GM18870 (cell line): ENCODE measurements around the gene MAP3K5.

Source experiments
- ATAC-seq: cut with Tn5 transposase; IDR thresholded peaks from one replicate; pipeline ENCODE4 v1.9.1; 2021; ENCODE audit warnings: moderate library complexity; ENCODE audit not compliant: unreplicated experiment

Gene MAP3K5

DNA sequence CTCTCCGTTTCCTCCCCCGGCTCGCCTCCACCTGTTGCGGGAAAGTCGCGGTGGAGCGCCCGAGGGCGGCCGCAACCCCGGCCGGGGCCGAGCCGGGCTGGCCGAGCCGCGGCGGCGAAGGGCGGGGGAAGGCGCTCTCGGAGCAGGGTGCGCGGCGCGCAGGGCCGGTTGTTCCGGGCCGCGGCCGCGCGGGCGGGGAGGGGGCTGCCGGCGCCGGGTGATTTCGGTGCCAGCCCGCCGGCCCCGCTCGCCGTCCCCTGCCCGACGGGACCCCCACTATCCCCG is 242.3 kb downstream of the MAP3K5 start:
- no peak for ATAC-seq

DNA sequence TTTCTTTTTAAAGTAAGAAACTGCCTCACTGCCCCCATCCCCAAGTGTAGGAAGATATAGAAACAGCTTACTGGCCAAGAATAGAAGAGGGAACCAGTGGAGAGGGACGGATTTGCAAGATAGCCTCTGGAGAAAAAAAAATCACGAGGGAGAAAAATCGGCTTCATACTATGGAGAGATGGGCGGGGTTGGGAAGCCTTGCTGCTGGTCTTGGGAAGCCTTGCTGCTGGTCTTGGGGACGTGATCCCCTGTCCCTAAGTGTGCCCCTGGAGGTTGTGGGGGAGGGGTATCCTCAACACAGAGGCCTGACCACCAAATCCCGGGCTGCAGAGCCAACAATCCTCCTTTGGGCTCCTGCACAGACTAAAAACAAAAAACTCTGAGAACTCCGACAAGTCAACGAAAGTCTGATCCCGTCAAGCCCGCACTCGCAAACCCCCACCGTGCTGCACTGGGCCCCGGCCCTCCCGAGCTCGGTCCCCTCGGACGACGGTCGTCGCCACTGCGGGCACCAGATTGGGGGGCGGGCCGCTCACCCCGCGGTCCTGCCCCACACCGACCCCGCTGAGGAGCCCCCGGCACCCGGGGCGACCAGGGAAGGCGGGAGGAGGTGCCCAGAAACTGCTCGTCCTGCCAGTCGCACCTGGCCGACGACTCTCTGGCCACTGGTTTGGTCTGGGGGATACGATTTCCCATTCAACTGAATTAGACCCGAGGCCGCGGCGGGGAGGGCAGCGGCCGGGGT is 242.8 kb downstream of the MAP3K5 start:
- ATAC-seq, result no peak

DNA sequence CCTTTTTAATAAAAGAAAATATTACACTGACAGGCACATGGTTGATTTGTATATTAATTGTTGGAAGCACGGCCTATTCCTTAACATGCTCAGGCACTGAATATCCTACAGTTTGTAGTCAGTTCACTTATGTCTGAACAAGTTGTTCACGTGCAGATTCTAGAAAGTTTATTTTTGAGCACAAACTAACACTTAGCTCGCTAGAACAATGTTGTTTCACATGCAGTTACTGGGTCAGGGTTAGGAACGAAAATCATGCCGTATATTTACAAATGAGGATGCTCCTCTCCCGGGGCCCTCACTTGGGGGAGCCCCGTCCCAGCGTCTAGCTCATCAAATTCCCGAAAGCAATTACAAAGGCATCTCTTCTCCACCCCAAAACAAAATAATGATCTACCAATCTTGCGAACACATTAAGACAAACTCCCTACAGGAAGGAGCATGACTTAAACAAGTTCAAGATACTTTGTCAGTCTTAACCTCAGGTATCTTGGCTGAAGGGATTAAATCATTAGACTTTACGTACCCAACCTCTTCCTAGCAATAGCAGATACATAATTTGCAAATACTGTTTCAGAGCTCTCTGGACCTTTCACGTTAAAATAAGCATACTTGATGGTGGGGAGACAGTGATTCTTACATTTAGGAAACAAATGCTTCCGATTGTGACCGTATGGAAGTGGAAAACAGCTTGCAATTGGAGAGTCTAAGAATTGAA is 243.5 kb downstream of the MAP3K5 start:
- no peak for ATAC-seq

DNA sequence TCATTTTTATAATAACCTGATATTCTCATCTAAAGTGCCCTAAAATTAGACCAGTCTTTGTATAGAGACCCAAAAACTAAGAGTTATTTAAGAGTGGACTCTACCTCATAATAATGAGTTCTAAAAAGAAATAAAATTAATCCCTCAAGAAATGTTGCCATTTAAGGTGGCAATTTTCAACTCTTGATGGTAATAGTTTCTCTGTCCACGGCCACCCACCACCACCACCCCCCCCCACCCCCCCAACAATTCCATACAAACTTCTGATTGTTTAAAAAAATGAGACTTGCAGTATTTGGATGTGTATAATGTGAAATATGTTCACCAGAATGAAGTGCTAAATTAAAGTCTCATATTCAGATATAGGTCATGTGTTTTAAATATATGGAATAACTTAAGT is 244.4 kb downstream of the MAP3K5 start:
- no peak for ATAC-seq

DNA sequence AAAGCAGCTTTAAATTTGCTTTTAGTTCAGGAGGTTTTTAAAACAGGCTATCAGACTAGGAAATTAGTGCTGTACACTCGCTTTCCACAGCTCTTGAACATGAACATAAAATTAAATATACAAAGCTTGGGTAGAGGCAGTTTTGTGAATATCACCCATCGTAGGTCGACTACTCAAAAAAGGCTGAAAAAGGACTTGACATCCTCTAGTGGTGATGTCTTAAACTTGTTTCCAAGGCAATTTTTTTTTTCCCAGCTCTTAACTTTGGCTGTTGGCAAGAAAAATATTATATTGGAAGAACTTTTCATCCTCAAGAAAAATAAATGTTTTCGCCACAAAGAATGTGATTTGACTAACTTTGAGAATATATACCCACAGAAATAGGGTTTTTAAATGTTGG is 244.9 kb downstream of the MAP3K5 start:
- ATAC-seq, result no peak

DNA sequence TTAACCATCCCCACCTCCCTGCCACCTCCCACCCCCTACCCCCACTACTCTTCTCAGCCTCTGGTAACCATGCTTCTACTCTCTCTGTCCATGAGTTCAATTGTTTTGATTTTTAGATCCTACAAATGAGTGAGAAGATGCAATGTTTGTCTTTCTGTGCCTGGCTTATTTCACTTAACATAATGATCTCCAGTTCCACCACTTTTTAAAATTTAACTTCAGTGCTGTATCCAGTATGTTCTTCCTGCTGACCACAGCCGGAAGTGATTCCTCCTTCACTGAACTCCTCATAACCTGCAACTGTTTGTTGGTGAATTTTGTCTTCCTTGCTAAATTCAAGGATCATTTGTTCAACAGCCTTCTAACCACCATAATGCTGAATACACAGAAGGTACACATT is 245.9 kb downstream of the MAP3K5 start:
- no peak for ATAC-seq

DNA sequence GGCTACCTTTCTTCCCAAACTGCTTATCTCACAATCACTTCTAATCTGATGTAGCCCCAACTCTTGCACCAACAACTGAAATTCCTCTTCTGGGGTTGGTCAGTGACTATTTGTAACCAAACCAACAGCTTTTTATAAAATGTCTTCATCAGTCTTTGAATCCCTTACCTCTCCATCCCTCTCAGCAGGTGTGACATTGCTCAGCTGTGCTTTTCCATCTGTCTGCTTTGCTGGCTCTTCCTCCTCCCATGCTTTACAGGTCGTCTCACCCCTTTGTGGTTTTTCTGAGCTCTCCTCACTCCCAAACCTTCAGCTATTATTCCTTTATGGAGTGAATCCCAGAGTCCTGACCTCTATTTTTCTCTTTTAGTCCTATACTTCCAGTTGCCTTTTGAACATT is 248.0 kb downstream of the MAP3K5 start:
- ATAC-seq, result no peak

DNA sequence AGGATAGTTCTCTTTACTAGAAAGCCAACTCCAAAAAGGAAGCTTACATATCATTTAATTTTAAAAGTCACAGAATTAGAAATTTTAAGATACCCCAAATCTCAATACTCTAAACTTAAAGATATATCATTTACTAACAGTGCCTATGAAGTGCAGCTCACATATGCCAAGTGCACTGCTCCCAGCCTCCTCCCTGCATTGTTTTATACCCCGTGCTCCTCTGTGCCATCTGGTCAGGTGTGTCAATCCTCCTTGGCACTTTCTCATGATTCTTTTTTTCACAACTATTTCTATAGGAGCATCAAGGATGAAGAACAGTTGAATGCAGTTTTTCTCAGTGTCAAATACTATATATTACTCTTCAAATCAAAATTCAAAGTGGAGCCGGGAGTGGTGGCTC is 250.9 kb downstream of the MAP3K5 start:
- no peak for ATAC-seq

DNA sequence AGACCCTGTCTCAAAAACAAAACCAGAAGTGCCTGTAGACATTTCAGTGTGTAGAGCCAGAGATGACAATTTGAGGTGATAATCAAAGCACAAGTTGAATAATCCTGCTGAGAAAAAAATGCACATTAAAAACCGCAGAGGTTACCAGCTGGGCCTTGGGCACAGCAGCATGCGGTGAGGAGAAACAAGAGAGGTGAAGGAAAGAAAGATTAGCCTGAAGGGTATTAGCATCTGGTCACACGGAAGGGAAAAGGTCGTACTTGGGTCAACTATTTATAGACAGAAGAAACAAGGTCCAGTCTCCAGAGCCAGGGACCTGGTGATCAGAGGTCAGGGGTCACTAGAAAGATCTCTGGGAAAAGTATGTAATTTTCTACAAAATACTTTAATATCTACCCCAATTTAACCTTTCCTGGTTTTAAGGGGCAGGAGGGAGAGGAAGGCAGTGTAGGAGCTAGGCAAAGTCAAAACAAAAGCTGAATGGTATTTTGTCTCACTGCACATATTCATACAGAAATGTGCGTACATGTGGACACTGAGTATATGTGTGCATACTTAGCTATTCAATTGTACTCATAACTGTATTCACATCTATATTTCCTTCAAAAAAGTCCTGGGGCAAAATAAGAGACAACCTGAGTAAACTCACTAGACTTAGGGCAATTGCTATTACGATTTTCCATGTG is 252.2 kb downstream of the MAP3K5 start:
- no peak for ATAC-seq

DNA sequence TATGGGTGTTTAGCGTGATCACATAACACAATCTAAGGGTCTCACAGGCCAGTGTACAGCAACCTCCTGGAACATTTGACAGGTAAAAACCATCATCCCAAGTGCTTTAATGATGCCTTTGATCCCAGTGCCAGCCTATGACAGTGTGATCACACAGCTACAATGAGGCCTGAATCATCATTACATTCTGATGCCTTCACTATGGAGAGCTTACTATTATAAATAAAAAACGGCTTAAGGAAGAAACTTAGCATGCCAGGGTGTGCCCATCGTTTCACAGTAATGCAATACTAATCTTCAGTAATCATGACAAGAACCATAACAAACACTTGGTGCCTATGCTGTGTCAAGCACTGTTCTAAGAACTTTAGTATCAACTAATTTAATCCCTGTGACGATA is 253.4 kb downstream of the MAP3K5 start:
- no peak for ATAC-seq

DNA sequence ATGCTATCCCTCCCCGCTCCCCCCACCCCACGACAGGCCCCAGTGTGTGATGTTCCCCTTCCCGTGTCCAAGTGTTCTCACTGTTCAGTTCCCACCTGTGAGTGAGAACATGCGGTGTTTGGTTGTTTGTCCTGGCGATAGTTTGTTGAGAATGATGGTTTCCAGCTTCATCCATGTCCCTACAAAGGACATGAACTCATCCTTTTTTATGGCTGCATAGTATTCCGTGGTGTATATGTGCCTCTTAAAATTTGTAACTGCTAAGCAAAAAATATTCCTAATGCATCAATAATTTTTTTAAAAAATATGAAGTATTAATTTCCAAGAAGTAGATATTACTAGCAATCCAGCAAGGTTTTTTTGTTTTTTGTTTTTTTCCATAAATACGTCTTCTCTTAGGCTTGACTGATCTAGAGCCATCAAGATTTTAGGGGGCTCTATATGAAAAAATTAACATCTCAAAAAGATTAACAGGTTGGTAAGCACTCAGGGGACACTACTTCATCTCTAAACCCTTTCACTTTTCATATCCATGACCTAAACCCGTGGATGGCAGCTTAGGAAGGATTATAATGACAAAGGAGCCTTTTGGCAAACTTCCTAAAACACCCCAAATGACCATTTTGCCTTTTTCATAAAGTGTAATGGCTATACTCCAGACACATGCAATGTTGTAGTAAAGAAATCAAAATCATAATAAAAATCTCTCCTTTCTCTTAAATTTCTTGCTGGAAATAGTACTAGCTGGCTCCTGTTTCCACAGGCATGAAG is 256.2 kb downstream of the MAP3K5 start:
- ATAC-seq, result no peak

DNA sequence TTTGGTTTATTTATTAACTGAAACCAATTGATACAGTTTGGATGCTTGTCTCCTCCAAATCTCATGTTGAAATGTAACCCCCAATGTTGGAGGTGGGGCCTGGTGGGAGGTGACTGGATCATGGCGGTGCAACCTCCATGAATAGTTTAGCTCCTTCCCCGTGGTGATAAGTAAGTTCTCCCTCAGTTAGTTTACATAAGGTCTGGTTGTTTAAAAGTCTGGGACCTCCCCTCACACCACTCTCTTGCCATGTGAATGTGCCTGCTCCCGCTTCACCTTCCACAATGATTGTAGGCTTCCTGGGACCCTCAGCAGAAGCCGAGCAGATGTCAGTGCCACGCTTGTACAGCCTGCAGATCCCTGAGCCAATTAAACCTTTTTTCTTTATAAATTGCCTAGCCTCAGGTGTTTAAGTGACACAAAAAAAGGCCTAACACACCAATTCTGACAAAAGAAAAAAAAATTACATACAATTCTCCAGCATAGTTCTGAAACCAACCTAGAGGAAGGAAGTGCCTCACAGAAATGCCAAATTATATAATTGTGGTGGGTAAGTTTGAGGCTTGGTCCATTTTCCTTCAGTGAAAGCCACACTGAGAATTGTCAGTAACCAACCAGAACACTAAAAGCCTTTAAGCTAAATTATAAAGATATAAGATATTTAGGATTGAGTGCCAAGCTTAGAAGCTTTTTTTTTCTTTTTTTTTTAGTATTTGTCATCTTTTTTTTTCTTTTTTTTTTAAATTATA is 257.1 kb downstream of the MAP3K5 start:
- ATAC-seq, result no peak

DNA sequence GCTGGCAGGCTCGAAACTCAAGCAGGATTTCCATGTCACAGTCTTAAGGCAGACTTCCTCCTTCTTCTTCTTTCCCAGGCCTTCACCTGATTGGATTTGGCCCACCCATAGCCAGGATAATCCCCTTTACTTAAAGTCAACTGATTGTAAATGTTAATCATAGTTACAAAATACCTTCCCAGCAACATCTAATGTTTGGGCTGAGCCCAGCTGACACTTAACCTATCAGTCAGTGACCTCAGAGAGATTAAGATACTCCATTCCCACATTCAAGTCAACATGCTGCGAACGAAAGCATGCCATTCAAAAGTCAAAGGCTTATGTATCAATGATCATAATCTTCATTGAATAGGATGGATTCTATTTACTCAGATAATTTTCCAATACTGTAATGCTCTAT is 258.0 kb downstream of the MAP3K5 start:
- ATAC-seq, result no peak

DNA sequence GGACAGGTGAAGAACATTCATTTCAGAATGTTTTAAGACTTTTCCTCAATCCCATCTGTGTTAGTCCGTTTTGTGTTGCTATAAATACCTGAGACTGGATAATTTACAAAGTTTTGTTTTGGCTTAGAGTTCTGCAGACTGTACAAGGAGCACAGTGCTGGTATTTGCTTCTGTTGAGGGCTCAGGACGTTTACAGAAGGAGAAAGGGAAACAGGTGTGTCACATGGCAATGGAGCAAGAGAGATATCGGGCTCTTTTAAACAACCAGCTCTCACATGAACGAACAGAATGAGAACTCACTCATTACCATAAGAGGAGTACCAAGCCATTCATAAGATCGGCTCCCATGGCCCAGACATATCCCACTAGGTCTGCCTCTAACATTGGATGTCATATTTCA is 258.8 kb downstream of the MAP3K5 start:
- no peak for ATAC-seq

DNA sequence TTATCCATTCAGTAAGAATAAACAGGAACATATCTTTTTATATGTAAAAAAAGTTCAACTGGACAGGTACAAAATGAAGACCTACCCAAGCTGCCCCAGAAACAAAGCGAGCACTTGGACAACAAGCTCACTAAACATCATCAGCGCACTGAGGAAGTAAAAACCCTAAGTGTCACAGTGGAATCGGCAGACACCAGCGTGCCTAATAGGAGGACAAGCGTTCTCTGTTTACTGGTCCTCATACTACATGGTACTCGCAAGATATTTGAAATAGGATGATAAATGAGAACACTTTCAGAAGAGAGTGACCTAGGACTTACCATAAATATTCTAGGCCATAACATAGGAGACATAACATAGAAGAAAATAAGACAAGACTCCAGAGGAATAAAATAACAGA is 260.2 kb downstream of the MAP3K5 start:
- ATAC-seq, result no peak

DNA sequence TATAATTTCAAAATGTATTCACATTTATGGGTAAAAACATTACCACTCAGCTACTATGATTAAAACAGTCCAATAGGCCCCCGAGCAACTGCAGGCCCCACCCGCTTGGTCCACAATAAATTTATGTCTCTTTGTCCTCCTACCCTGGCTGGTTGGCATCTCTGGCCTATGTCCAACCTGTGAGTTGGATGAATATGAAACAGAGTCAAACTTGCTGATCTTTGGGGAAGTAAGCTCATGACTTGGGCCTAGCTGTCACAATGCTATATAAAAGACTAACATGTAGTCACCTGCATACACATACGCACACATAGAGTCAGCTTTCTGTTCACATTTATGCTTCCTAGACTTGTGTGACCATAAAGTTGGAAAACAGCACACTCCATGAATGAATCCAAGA is 262.6 kb downstream of the MAP3K5 start:
- ATAC-seq, result no peak

DNA sequence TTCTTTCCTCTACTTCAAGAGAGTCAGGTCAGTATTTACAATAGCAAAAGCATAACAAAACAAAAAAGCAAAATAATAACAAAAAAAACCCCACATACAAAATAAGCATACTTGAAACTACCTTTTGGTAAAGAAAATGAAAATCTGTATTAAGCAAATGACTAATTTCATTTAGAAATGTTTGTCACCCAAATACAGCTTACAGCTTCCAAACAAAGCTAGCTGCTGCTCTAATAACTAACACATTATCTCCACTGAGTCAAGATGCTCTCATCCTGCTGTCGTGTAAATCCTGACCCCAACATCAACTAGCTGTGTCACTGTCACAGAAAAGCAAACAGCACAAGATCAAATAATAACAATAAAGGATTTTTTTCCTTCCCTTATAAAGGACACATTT is 263.8 kb downstream of the MAP3K5 start:
- ATAC-seq, result no peak

DNA sequence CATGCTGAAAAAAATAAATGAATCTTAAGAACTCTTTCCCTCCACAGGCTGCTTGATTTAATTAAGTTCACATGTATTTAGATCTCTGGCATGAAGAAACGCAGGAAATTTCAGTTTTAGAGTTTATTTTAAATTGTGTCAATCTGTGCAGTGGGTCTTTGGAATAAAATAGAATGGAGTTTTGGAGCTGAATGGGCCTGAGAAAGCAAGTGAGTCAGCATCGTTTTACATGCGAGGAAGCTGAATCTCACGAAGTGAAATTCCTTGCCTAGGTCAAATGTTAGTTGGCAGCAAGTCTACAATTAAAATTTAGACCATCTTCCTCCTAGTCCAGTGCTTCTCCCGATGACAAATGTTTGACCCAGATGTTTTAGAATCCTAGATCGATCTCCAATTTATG is 264.4 kb downstream of the MAP3K5 start:
- ATAC-seq, result no peak

DNA sequence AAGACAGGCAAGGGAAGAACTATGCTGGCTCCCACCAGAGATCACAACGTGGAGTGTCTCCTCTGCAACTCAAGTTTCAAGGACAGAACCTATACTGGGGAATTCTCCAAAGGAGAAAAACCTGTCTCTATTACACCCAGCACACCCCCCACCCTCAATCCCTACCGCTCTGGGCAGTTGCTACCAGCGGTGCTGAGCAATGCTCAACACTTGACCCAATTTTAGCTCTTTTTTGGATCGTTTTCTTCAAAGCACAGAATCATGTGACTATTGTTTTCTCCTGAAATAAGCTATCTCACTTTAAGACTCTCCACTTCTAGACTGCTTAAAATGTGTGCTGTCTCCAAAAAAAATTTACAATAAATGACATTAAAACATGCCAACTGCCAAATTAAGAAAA is 265.3 kb downstream of the MAP3K5 start:
- no peak for ATAC-seq

DNA sequence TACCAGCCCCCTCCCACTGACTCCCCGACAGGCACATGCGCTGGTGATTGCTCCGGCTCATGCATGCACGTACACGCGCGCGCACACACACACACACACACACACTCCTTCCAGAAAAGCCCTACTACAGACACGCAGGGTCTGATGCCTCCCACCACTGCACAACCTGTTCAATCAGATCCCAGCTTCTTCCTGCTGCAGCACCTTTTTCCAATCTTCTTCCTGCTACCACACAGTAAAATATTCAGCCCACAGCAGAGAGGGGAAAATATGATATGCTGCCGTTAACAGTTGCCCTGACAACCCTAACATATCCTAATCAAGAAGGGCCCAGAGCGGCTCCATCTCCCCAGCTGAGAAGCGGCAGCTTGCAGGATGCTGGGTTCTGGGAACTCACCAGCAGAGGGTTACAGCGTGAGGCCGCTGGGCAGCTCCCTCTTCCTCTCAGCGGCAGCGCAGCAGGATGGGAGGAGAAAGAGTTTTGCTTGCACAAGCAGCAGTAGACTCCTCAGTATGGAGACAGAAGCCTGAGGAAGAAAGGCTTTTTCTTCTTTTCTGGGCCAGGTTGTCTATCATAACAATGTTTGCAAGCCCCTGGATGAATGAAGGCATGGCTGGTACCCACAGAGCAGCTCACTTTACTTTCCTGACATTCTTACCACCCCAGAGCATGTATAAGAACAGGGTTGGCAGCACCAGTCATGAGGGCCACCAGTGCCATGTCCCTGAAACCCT is 265.9 kb downstream of the MAP3K5 start:
- no peak for ATAC-seq
